Hematopoietic multipotent progenitor cell (in vitro differentiated cells): ENCODE measurements around the gene SORL1-AS1.

Source experiments
- DNase-seq, 3 donors: peaks; one replicate each; pipeline ENCODE4 v3.0.0-alpha.2; 2011 to 2015; ENCODE audit warnings: low read depth in 2 of 3, low spot score in 2 of 3

The SORL1-AS1 gene

DNA sequence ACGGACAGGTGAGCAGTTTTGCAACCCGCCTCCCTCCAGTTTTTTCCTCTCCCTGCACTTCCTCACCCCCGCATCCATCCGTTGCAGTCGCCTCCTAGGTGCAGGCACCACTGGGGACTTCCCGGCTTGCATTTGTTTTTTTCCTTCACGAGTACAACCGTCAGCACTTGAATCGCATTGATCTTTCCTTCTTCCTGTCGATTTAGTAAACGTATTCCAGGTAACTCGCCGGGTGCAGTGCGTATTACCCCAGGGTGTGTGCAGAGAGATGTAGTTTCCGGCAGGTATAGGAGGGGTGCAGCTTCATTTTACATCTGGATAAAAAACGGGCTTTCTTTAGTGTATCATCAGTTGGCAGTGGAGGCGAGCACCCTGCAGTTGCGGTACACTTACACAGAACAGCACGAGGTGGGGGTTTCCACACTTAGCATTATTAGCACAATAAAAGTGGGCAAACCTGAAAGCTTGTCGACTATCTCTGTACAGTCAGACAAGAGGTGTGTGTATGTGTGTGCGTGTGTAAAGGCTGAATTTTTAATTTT is at the start of gene SORL1-AS1:
Gene SORL1-AS1, minus strand, starts transcription at position 359 of the 542 bp plus-strand sequence.
- DNase-seq = peak; percentile 44 to 53 (median 47)

DNA sequence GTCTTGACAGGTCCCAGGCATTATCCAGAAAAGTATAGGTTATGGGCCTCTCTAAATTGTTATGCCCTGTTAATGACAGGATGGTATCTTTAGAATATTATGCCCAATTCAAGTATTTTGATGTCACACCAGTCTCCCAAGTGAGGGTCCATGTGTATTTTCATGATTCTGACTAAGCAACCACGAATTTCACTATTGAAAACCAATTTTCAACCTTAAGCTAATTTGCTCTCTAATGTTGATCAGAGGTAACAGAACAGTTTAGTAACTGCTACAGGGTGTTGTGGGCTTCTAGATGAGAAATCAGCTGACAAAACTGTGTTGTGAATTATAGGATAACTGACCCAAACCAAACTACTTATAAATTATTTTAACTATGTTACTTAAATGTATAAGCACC is 48.0 kb upstream of the SORL1-AS1 start:
- DNase-seq = no peak

- DNase-seq = no peak
Observed at GRCh38 chr11:121500275-121500674, 47.5 kb upstream of the SORL1-AS1 start.

- DNase-seq = no peak
Observed at GRCh38 chr11:121499405-121499804, 46.6 kb upstream of the SORL1-AS1 start.

DNA sequence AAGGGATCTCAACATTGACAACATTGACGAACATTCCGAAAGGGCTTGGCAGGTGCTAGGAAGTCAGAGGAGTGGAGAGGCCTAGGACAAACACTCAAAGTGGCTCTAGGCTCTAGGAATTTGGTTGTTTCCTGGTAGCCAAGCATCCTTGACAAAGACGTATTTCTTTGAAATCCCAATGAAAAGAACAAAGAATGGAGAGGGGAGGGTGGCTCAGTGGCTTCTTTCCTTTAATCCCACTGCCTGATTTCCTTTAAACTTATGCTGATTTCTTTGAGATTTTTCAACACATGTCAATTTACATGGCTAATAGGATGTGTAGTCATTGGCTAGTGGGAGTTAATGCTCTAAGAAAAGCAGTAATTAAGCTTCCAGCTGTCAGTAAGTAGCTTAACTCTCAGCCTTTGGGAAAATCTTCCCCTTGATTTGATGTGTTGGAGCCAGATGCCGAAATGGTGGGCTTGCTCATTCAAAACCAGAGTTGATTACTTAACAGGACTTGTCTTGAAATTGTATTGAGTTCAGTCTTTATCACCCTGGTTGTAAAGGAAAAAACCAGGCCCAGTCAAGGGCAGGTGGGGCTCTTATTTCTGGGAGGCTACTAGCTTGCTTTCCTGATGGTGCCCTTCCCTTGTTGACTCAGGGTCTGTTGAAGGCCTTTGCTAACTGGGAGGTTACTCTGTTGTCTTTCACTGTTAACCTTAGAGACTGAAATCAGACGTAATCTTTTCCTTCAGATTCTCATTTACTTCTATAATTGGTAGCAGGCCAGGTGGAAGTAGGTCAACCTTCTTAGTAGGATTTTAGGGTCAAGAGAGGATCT is 44.6 kb upstream of the SORL1-AS1 start:
- no peak for DNase-seq

GRCh38 chr11:121494355-121495099 is 41.8 kb upstream of the SORL1-AS1 start:
- peak in 1 of 3 donors; percentile 26 for DNase-seq

DNA sequence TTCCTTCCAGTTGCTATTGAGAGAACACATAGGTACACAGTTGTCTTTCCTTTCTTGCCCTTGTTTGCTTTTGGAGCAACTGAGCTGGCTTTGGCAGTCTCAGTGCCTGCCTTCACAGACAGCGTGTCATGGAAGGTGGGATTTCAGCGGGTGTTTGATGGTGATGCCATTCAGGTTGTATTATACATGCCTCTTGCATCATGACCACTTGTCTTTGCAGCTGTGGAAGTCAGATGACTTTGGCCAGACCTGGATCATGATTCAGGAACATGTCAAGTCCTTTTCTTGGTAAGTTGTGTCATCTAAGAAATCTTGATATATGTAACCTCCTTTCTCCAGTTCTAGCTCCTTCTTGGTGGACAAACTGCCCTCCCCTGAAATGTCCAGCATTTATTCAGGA is 37.1 kb upstream of the SORL1-AS1 start:
- DNase-seq = no peak

GRCh38 chr11:121488641-121489040 is 35.9 kb upstream of the SORL1-AS1 start:
- DNase-seq = no peak

- no peak for DNase-seq
Observed at GRCh38 chr11:121488170-121488569, 35.4 kb upstream of the SORL1-AS1 start.

DNA sequence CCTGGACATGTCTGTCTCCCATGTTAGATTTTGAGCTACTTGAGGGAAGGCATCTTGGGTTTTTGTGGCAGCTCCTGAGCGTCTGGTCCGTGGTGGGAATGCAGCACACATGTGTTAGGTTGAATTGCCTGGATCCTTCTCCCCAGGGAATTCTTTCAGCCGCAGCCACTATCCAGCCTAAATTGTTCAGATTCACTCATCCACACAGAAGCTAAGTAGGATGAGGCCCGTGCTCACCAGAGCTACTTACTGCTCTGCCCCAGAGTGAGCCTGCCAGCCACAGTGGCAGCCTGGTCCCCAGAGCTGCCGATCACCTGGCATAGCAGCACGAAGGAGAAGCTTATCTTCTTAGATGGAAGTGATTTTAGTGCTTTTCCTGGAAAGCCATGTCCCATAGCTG is 34.4 kb upstream of the SORL1-AS1 start:
- DNase-seq = no peak

DNA sequence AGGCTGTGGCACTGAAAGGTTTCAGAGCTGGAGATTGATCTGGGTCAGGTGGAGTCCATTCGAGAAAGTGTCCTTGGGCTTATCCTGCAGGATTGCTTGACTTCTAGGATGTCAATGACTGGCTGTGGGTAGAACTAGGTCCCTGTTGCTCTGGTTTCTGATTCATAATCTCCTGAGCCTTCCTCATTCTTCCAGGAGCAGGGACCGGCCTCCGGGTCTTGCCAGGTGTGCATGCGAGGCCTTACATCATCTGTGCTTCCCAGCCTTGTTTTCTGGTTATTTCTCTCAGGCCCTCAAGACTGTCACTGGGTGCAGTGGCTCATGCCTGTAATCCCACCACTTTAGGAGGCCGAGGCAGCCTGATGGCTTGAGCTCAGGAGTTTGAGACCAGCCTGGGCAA is 33.3 kb upstream of the SORL1-AS1 start:
- DNase-seq = no peak

DNA sequence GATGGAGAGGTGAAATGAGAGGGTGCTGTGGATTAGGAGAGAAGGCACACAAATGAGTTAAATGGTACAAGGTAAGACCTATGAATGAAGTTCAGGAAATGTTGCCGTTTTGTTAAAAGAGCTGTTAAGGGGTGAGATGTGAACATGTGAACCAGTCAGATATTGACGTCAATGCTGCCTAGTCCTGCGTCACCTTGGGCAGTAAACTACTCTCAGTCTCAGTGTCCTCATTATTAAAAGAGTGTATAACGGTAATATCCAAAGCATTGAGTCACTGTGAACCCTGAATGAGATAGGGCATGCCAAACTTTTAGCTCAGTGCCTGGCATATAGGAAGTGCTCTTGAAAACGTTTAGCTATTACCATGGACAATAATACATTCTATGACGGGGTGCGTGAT is 32.4 kb upstream of the SORL1-AS1 start:
- no peak for DNase-seq

GRCh38 chr11:121483805-121484480 is 31.2 kb upstream of the SORL1-AS1 start:
- DNase-seq = no peak

- peak in 2 of 3 donors; percentile 80 to 87 for DNase-seq
Observed at GRCh38 chr11:121482231-121483129, 29.7 kb upstream of the SORL1-AS1 start.

GRCh38 chr11:121481484-121482230 is 28.9 kb upstream of the SORL1-AS1 start:
- DNase-seq = peak in 2 of 3 donors; percentile 66 to 87

GRCh38 chr11:121479698-121480238 is 27.0 kb upstream of the SORL1-AS1 start:
- no peak for DNase-seq

- DNase-seq = no peak
Observed at GRCh38 chr11:121478895-121479697, 26.3 kb upstream of the SORL1-AS1 start.

GRCh38 chr11:121478226-121478894 is 25.6 kb upstream of the SORL1-AS1 start:
- DNase-seq = no peak
